NCI-H2196 treated with DMSO at 0.1 percent for 48 hours (cell line): Measurements from ENCODE around the gene PPP6R3.
A peak's percentile ranks its signal among the peaks of the same experiment; 100 is the strongest.
"Not testable (repeated sequence)": the region's sequence is repeated elsewhere in the genome, so short reads cannot be mapped to it uniquely, and the experiment has no call there.

Experiments used
- DNase-seq: peaks from one replicate; lab custom pipeline; 2025; ENCODE audit not compliant: unreplicated experiment; lab: John Stamatoyannopoulos, UW

PPP6R3 gene

GRCh38 chr11:68591719-68592118 lies 131.2 kb downstream of the PPP6R3 start:
- no peak for DNase-seq

- DNase-seq = no peak
Measured at GRCh38 chr11:68593441-68593840, 132.9 kb downstream of the PPP6R3 start.

- DNase-seq = no peak
Measured at GRCh38 chr11:68594123-68594522, 133.6 kb downstream of the PPP6R3 start.

DNA sequence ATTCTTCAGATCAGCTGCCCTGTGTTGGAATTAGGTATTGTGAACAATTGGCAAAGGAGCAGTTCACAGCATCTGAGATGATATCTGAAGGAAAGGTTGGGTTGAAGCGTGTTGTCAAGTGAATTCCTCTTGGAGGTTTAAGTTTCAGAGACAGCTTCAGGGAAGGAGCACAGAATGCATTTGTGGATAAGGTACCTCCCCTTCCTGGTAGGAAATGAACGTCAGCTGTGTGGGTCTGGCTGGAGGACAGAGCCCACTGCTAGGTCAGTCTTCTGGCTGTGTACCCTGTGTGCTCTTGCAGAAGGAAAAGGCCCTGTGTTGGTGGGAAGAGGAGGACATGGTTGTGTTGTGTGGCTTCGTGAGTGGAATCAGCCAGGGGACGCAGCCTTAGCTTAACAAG lies 135.7 kb downstream of the PPP6R3 start:
- DNase-seq = no peak

DNA sequence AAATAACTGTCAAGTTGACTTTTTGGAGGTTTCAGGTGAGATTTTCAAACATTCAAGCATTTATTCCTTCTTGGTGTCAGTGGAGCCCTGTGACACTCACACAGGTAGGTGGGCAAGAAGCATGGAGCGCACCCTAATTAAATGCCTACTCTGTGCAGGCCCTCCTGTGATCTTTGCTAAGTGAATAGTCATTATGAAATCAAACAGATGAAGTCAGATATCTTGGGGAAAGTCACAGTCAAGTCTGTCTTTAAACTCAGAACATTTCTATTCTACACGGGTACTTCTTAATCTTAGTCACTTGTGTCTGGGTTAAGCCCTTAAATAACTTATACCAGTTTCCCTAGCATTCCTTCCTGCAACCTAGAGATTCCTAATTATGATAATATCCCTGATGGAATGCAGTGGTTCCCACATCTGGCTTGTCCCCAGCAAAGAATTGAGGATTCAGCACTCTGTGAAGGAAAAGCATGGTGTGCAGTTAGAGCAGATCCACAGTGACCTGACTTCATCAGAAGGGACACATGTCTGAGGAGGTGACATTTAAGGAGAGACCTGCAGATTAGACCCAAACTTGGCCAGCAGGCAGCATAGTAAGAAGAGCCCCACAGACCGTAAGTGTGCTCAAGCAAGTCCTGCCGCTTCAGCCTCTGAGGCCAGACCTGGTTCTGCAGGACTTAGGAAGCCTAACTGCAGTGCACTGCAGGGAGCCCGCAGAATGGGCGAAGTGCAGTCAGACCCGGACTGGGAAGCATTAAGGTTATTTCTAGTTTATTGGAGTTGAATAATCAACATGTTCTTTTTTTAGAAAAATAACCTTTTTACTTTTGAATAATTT lies 138.5 kb downstream of the PPP6R3 start:
- no peak for DNase-seq

DNA sequence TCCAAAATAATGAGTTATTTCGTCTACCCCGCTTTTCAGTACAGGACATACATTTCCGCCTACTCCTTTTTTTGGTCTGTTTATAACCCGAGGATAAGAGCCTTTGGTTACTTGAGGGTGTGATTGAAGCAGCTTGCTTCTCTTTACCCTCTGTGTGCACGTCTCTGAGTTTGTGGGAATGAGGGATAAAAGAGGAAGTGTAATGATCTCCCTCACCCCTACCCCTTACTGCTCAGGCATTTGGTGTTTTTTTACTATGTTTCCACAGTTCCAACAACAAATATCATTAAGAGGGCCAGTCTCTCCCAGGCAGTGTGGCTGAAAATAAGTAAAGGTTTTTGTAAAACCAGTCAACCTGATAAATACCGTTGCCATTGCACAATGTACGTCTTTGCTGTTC lies 140.6 kb downstream of the PPP6R3 start:
- DNase-seq = no peak

- DNase-seq = no peak
Measured at GRCh38 chr11:68609761-68610160, 149.2 kb downstream of the PPP6R3 start.

DNA sequence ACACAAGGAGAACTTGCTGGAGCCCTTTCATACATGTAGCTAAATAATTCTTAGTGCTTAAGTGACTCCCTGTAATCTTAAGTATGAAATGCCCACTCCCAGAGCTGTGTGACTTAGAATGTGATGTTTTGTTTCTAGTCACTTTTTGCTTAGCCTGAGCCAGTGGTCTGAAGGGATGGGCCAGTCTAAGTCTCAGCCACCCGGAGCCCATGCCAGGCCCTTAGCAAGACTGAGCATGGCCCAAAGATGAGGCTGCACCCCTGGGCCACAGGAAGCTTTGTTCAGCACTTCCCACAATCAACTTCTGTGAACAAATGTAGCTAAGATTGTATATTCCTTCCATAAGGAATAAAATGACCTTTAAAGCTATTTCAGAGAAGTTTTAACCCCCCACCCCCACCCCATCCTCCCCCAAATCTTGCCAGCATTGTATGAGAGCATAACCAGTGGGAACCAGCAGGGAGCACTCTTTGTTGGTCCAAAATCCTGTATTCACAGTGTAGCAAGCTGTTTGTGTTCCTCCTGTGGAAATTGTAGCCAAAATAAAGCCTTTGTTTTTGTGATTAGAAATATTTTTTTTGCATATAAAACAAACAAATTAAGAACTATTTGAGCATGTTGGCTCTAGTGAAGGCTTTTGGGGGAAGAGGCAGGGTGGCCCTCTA lies 150.0 kb downstream of the PPP6R3 start:
- no peak for DNase-seq

GRCh38 chr11:68615657-68616056 lies 155.1 kb downstream of the PPP6R3 start:
- DNase-seq = no peak

- no peak for DNase-seq
Measured at GRCh38 chr11:68617925-68618809, 157.6 kb downstream of the PPP6R3 start.

DNA sequence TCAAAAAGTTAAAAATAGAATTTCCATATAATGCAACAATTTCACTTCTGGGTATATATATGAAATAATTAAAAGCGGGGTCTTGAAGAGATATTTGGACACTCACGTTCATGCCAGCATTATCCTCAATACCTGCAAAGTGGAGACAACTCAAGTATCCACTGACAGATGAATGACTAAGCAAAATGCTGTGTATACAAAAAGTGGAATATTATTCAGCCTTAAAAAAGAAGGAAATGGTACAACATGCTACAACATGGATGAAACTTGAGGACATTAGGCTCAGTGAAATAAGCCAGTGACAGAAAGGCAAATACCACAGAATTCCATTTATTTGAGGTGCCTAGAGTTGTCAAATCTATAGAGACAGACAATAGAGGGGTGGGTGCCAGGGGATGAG lies 161.3 kb downstream of the PPP6R3 start:
- no peak for DNase-seq

- DNase-seq = not testable (repeated sequence)
Measured at GRCh38 chr11:68623706-68624105, 163.2 kb downstream of the PPP6R3 start.

GRCh38 chr11:68625069-68625468 lies 164.5 kb downstream of the PPP6R3 start:
- DNase-seq = not testable (repeated sequence)

DNA sequence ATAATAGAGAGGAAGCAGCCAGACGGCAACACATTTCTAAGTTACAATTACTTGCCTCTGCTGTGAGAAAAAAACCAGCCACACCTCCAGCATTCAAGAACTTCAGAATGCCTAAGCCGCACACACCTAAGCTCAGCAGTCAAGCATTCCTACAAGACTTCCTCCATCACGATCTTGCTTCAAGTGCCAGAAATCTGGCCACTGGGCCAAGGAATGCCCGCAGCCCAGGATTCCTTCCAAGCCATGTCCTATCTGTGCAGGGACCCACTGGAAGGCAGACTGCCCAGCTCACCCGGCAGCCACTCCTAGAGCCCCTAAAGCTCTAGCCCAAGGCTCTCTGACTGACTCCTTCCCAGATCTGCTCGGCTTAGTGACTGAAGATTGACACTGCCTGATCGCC lies 165.7 kb downstream of the PPP6R3 start:
- not testable (repeated sequence) for DNase-seq

DNA sequence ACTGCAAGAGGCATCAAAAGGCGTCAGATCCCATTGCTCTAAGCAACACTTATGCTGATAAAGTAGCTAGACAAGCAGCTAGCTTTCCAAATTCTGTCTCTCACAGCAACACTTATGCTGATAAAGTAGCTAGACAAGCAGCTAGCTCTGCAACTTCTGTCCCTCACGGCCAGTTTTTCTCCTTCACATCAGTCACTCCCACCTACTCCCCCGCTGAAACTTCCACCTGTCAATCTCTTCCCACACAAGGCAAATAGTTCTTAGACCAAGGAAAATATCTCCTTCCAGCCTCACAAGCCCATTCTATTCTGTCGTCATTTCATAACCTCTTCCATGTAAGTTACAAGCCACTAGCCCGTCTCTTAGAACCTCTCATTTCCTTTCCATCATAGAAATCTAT lies 168.3 kb downstream of the PPP6R3 start:
- not testable (repeated sequence) for DNase-seq

DNA sequence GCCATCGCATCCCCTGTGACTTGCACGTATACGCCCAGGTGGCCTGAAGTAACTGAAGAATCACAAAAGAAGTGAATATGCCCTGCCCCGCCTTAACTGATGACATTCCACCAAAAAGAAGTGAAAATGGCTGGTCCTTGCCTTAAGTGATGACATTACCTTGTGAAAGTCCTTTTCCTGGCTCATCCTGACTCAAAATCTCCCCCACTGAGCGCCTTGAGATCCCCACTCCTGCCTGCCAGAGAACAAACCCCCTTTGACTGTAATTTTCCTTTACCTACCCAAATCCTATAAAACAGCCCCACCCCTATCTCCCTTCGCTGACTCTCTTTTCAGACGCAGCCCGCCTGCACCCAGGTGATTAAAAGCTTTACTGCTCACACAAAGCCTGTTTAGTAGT lies 171.8 kb downstream of the PPP6R3 start:
- not testable (repeated sequence) for DNase-seq

DNA sequence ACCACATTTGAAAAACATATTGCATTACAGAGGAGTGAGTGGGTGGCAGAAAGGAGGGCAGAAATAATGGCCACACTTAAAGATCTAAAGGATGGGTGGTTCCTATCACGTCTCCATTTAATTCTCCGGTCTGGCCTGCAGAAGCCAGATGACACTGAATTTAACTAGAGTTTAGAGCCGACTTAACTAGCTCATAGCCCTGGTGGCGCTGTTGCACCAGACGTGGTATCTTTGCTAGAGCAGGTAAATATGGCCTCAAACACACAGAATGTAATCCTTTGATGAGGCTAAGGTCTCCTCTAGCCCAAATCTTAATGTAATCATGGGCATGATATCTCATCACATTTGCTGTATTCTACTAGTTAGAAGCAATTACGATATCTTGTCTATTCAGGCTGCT lies 172.2 kb downstream of the PPP6R3 start:
- DNase-seq = peak; percentile 40

GRCh38 chr11:68634606-68635005 lies 174.1 kb downstream of the PPP6R3 start:
- DNase-seq = not testable (repeated sequence)

DNA sequence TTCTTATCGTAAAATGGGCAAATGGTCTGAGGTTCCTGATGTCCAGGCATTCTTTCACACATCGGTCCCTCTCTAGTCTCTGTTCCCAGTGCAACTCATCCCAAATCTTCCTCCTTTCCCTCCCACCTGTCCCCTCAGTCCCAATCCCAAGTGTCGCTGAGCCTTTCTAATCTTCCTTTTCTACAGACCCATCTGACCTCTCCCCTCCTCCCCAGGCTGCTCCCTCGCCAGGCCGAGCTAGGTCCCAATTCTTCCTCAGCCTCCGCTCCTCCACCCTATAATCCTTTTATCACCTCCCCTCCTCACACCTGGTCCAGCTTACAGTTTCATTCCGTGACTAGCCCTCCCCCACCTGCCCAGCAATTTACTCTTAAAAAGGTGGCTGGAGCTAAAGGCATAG lies 174.6 kb downstream of the PPP6R3 start:
- not testable (repeated sequence) for DNase-seq

GRCh38 chr11:68635883-68636282 lies 175.3 kb downstream of the PPP6R3 start:
- DNase-seq = not testable (repeated sequence)

- DNase-seq = not testable (repeated sequence)
Measured at GRCh38 chr11:68639322-68639721, 178.8 kb downstream of the PPP6R3 start.
